ENCODE measurements around the gene OSBPL7. TPM values are rescaled to one million over a fixed set of nuclear protein-coding genes. Genes with fewer than 3 reads are reported as not detected.

Gene OSBPL7
- total and polyA plus RNA-seq, 2 donors (not counting 1 experiment from before 2014, with no cell fraction given), result 51.0 to 61.3 TPM

GRCh38 chr17:47846716-47847340 is 25.2 kb upstream of the OSBPL7 start:
- Histone ChIP-seq H4K20me1 (ENCODE audit: control insufficient read depth, insufficient read depth, low read length, poor library complexity, severe bottlenecking) (no peaks in the 10 kb centered on the region), H3K9ac (ENCODE audit: low read length) (no peak overlapping the region), H3K27ac (ENCODE audit: low read length in 2 of 2) (no peak overlapping the region), H3K27me3 (replicated peaks in 1 of 4; ENCODE audit: control extremely low read depth in 1 of 4, control insufficient read depth in 3 of 4, insufficient read depth in 4 of 4, low read length in 3 of 4) (peaks cover 0 to 79% (median 52%) of the 10 kb centered on the region in 4 experiments), H2AFZ (ENCODE audit: insufficient read depth, low read depth, low read length, poor library complexity, severe bottlenecking) (no peak overlapping the region), H3K4me1 (ENCODE audit: control insufficient read depth in 2 of 2, insufficient read depth in 2 of 2, low read length in 2 of 2) (peaks cover 30 to 39% of the 10 kb centered on the region in 2 donors), H3K79me2 (ENCODE audit: control insufficient read depth, insufficient read depth, low read length) (no peaks in the 10 kb centered on the region), H3K9me3 (ENCODE audit: control extremely low read depth in 1 of 3, control insufficient read depth in 2 of 3, insufficient read depth in 1 of 3, low read length in 2 of 3) (peaks cover 0 to 13% (median 0%) of the 10 kb centered on the region in 3 donors), H3K4me2 (replicated peaks; ENCODE audit: low read depth, low read length, poor library complexity, severe bottlenecking) (peak overlapping the region; percentile 48), H3K4me3 (ENCODE audit: control extremely low read depth in 1 of 5, extremely low read depth in 1 of 5, insufficient read depth in 1 of 5, low read depth in 2 of 5, low read length in 4 of 5) (no peak overlapping the region), H3K36me3 (replicated peaks in 1 of 2; ENCODE audit: control extremely low read depth in 1 of 2, control insufficient read depth in 1 of 2, extremely low read depth in 1 of 2, insufficient read depth in 2 of 2, low read length in 1 of 2) (no peaks in the 10 kb centered on the region)
- no peak for ATAC-seq (ENCODE audit: low read depth)
- WGBS (ENCODE audit: insufficient coverage), result 18% methylated on average over 31 of the region's 31 CpGs
- ChIA-PET POLR2A (no interaction called here), CTCF (interaction anchor here (1.0 to 19.9 kb wide), 3 partner anchors 42 to 148 kb away, joined by 3 to 436 read pairs (median 3); partner anchors contain the start of genes CDK5RAP3 and SP2)
- H3K27ac Mint-ChIP-seq, result peak overlapping the region; percentile 63
- intact Hi-C loops (cut with micrococcal nuclease), result no loop called here
- DNase-seq, result peak; percentile 8
- no peak for TF ChIP-seq EZH2 (IDR thresholded peaks at IDR 0.05; ENCODE audit: borderline replicate concordance, insufficient read depth, low read depth, low read length, poor library complexity, severe bottlenecking)
- TF ChIP-seq, protein P1, sequence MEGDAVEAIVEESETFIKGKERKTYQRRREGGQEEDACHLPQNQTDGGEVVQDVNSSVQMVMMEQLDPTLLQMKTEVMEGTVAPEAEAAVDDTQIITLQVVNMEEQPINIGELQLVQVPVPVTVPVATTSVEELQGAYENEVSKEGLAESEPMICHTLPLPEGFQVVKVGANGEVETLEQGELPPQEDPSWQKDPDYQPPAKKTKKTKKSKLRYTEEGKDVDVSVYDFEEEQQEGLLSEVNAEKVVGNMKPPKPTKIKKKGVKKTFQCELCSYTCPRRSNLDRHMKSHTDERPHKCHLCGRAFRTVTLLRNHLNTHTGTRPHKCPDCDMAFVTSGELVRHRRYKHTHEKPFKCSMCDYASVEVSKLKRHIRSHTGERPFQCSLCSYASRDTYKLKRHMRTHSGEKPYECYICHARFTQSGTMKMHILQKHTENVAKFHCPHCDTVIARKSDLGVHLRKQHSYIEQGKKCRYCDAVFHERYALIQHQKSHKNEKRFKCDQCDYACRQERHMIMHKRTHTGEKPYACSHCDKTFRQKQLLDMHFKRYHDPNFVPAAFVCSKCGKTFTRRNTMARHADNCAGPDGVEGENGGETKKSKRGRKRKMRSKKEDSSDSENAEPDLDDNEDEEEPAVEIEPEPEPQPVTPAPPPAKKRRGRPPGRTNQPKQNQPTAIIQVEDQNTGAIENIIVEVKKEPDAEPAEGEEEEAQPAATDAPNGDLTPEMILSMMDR (IDR thresholded peaks at IDR 0.05), result no peak
- H3K27me3 Mint-ChIP-seq, result peaks cover 58% of the 10 kb centered on the region
- H3K4me3 Mint-ChIP-seq, result no peak overlapping the region
- peaks cover 23% of the 10 kb centered on the region for H3K4me1 Mint-ChIP-seq
- no peaks in the 10 kb centered on the region for H3K9me3 Mint-ChIP-seq (ENCODE audit: insufficient read depth)

- H3K27me3 ChIP-seq (replicated peaks in 1 of 4; ENCODE audit: control extremely low read depth in 1 of 4, control insufficient read depth in 3 of 4, insufficient read depth in 4 of 4, low read length in 3 of 4), result peaks cover 0 to 70% (median 48%) of the 10 kb centered on the region in 4 experiments
- peaks cover 4% of the 10 kb centered on the region for H3K79me2 ChIP-seq (ENCODE audit: control insufficient read depth, insufficient read depth, low read length)
- H3K27ac ChIP-seq (ENCODE audit: low read length in 2 of 2), result no peak overlapping the region
- TF ChIP-seq EZH2 (IDR thresholded peaks at IDR 0.05; ENCODE audit: borderline replicate concordance, insufficient read depth, low read depth, low read length, poor library complexity, severe bottlenecking), result no peak
- TF ChIP-seq, protein P1 (IDR thresholded peaks at IDR 0.05), result no peak
- H2AFZ ChIP-seq (ENCODE audit: insufficient read depth, low read depth, low read length, poor library complexity, severe bottlenecking), result no peak overlapping the region
- intact Hi-C loops (cut with micrococcal nuclease), result no loop called here
- Mint-ChIP-seq H3K27me3 (peaks cover 55% of the 10 kb centered on the region), H3K27ac (no peak overlapping the region), H3K4me1 (peaks cover 24% of the 10 kb centered on the region), H3K4me3 (no peak overlapping the region), H3K9me3 (ENCODE audit: insufficient read depth) (no peaks in the 10 kb centered on the region)
- H3K36me3 ChIP-seq (replicated peaks in 1 of 2; ENCODE audit: control extremely low read depth in 1 of 2, control insufficient read depth in 1 of 2, extremely low read depth in 1 of 2, insufficient read depth in 2 of 2, low read length in 1 of 2), result no peaks in the 10 kb centered on the region
- no peak for ATAC-seq (ENCODE audit: low read depth)
- WGBS (ENCODE audit: insufficient coverage), result no CpG with 5 or more reads among the region's 3 CpGs
- H3K9ac ChIP-seq (ENCODE audit: low read length), result no peak overlapping the region
- ChIA-PET POLR2A (no interaction called here), CTCF (interaction anchor here (1.0 to 19.9 kb wide), 3 partner anchors 12 to 147 kb away, joined by 3 to 436 read pairs (median 4); partner anchors contain the start of gene SP2)
- H4K20me1 ChIP-seq (ENCODE audit: control insufficient read depth, insufficient read depth, low read length, poor library complexity, severe bottlenecking), result no peaks in the 10 kb centered on the region
- H3K9me3 ChIP-seq (ENCODE audit: control extremely low read depth in 1 of 3, control insufficient read depth in 2 of 3, insufficient read depth in 1 of 3, low read length in 2 of 3), result peaks cover 0 to 13% (median 0%) of the 10 kb centered on the region in 3 donors
- H3K4me3 ChIP-seq (ENCODE audit: control extremely low read depth in 1 of 5, extremely low read depth in 1 of 5, insufficient read depth in 1 of 5, low read depth in 2 of 5, low read length in 4 of 5), result no peak overlapping the region
- H3K4me1 ChIP-seq (ENCODE audit: control insufficient read depth in 2 of 2, insufficient read depth in 2 of 2, low read length in 2 of 2), result peaks cover 30 to 32% of the 10 kb centered on the region in 2 donors
- DNase-seq, result no peak
- H3K4me2 ChIP-seq (replicated peaks; ENCODE audit: low read depth, low read length, poor library complexity, severe bottlenecking), result no peak overlapping the region
Measured at GRCh38 chr17:47845716-47846075, 24.1 kb upstream of the OSBPL7 start.
